ENCODE measurements around the gene ORC3. TPM values are rescaled to one million over a fixed set of nuclear protein-coding genes. Genes with fewer than 3 reads are reported as not detected.
"Not testable (repeated sequence)": the region's sequence is repeated elsewhere in the genome, so short reads cannot be mapped to it uniquely, and the experiment has no call there.

Gene ORC3
- total and polyA plus RNA-seq, 2 of the 4 experiments (the other 2 are of a cell fraction), result 22.3 to 30.6 TPM

DNA sequence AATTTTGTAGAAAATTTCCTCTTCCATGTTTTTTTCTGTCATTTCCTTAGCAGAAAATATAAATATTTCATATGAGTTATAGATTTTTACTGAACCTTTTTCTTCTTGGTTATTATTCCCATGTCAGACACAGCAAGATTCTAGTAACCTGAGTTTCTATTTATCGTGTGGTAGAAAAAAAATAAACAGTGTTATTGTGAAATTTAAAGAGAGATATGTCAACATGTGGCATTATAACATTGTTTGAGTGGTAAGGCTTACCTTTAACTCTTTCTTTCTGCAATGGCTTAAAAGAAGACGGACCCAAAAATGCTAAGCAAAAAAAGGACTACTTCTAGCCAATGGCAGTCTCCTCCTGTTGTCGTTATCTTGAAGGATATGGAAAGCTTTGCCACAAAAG is 18.9 kb downstream of the ORC3 start:
- no peak for ATAC-seq (ENCODE audit: low read depth)
- DNase-seq, result no peak
- intact Hi-C loops (cut with micrococcal nuclease), result no loop called here
- dilution Hi-C loops (cut with HindIII; ENCODE audit: low sequenced_read_pairs, unreplicated experiment), result no loop called here
- no peak overlapping the region for H2AK9ac ChIP-seq (replicated peaks; ENCODE audit: low read depth, low read length, poor library complexity)
- H4K5ac ChIP-seq (ENCODE audit: low read depth, low read length), result no peak overlapping the region
- ChIA-PET POLR2A (ENCODE audit: unreplicated experiment) (no interaction called here), CTCF (no interaction called here)
- H3K23ac ChIP-seq (ENCODE audit: low read depth, low read length), result no peak overlapping the region
- H2BK120ac ChIP-seq (ENCODE audit: low read depth, low read length), result no peak overlapping the region
- no peak overlapping the region for H4K91ac ChIP-seq (ENCODE audit: insufficient read depth, low read depth, low read length)
- BruUV-seq (replicated peaks), result no TSS peak
- no peaks in the 10 kb centered on the region for H3K79me1 ChIP-seq (ENCODE audit: low read depth in 1 of 2, low read length in 2 of 2)
- no peak for TF ChIP-seq RAD21 (IDR thresholded peaks at IDR 0.05; ENCODE audit: low read length)
- TF ChIP-seq FOS (IDR thresholded peaks at IDR 0.05; ENCODE audit: low read depth, low read length), result no peak
- H2BK20ac ChIP-seq (ENCODE audit: low read depth, low read length), result no peak overlapping the region
- H2AK5ac ChIP-seq (ENCODE audit: low read depth, low read length), result no peak overlapping the region
- H3K14ac ChIP-seq (replicated peaks; ENCODE audit: low read depth, low read length), result no peak overlapping the region
- no peak overlapping the region for H3K4ac ChIP-seq (ENCODE audit: low read depth, low read length)
- H3K9me3 ChIP-seq (ENCODE audit: control insufficient read depth, insufficient read depth, low read length), result no peaks in the 10 kb centered on the region
- peaks cover 22% of the 10 kb centered on the region for H3K36me3 ChIP-seq (ENCODE audit: control insufficient read depth, insufficient read depth, low read length)
- no peak overlapping the region for H3K4me2 ChIP-seq (ENCODE audit: low read depth, low read length)
- no peaks in the 10 kb centered on the region for H4K20me1 ChIP-seq (ENCODE audit: insufficient read depth, low read length)
- H3K56ac ChIP-seq (ENCODE audit: extremely low read depth, insufficient read depth, low read length), result no peak overlapping the region
- H2BK5ac ChIP-seq (ENCODE audit: low read depth, low read length, poor library complexity, severe bottlenecking), result no peak overlapping the region
- H3K27me3 ChIP-seq (ENCODE audit: control insufficient read depth, insufficient read depth, low read length), result no peaks in the 10 kb centered on the region
- no peak overlapping the region for H2AFZ ChIP-seq (replicated peaks; ENCODE audit: low read length, poor library complexity)
- H4K8ac ChIP-seq (ENCODE audit: low read depth in 2 of 2, low read length in 2 of 2), result no peak overlapping the region
- H3K4me3 ChIP-seq (ENCODE audit: insufficient read depth, low read depth, low read length), result no peak overlapping the region
- H3K18ac ChIP-seq (ENCODE audit: low read depth, low read length), result no peak overlapping the region
- WGBS, 2 experiments (ENCODE audit: extremely low coverage in 2 of 2, insufficient read length in 1 of 2), result no CpG with 5 or more reads among the region's 3 CpGs
- H3K4me1 ChIP-seq (ENCODE audit: control insufficient read depth, insufficient read depth, low read length), result no peaks in the 10 kb centered on the region
- no peak overlapping the region for H2BK15ac ChIP-seq (ENCODE audit: low read depth, low read length)
- no peak overlapping the region for H3K27ac ChIP-seq (ENCODE audit: insufficient read depth, low read length)
- H3K9ac ChIP-seq (ENCODE audit: low read depth, low read length), result no peak overlapping the region
- in situ Hi-C loops (cut with MboI; ENCODE audit: low sequenced_read_pairs), result no loop called here
- no peaks in the 10 kb centered on the region for H3K9me1 ChIP-seq (ENCODE audit: insufficient read depth, low read length)

DNA sequence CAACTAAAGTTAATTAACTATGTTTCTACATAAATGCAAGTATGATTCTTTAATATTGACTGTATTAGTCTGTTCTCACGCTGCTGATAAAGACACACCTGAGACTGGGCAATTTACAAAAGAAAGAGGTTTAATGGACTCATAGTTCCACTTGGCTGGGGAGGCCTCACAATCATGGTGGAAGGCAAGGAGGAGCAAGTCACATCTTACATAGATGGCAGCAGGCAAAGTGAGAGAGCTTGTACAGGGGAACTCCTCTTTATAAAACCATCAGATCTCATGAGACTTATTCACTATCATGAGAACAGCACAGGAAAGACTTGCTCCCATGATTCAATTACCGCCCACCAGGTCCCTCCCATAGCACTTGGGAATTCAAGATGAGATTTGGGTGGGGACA is 23.1 kb downstream of the ORC3 start:
- H2BK120ac ChIP-seq (ENCODE audit: low read depth, low read length); dilution Hi-C loops (cut with HindIII; ENCODE audit: low sequenced_read_pairs, unreplicated experiment); H4K91ac ChIP-seq (ENCODE audit: insufficient read depth, low read depth, low read length); H2AK9ac ChIP-seq (replicated peaks; ENCODE audit: low read depth, low read length, poor library complexity); H3K79me1 ChIP-seq (ENCODE audit: low read depth in 1 of 2, low read length in 2 of 2); H3K18ac ChIP-seq (ENCODE audit: low read depth, low read length); H3K56ac ChIP-seq (ENCODE audit: extremely low read depth, insufficient read depth, low read length); H4K8ac ChIP-seq (ENCODE audit: low read depth in 2 of 2, low read length in 2 of 2); H2BK15ac ChIP-seq (ENCODE audit: low read depth, low read length); H2BK20ac ChIP-seq (ENCODE audit: low read depth, low read length); H4K5ac ChIP-seq (ENCODE audit: low read depth, low read length); H2BK5ac ChIP-seq (ENCODE audit: low read depth, low read length, poor library complexity, severe bottlenecking); H3K4me2 ChIP-seq (ENCODE audit: low read depth, low read length); DNase-seq; H3K27me3 ChIP-seq (ENCODE audit: control insufficient read depth, insufficient read depth, low read length); H3K4me1 ChIP-seq (ENCODE audit: control insufficient read depth, insufficient read depth, low read length); H3K9ac ChIP-seq (ENCODE audit: low read depth, low read length); H3K23ac ChIP-seq (ENCODE audit: low read depth, low read length); H2AK5ac ChIP-seq (ENCODE audit: low read depth, low read length); H3K4me3 ChIP-seq (ENCODE audit: insufficient read depth, low read depth, low read length); H3K27ac ChIP-seq (ENCODE audit: insufficient read depth, low read length); H3K9me3 ChIP-seq (ENCODE audit: control insufficient read depth, insufficient read depth, low read length); H3K9me1 ChIP-seq (ENCODE audit: insufficient read depth, low read length); BruUV-seq (replicated peaks); H2AFZ ChIP-seq (replicated peaks; ENCODE audit: low read length, poor library complexity); CTCF ChIA-PET; in situ Hi-C loops (cut with MboI; ENCODE audit: low sequenced_read_pairs); intact Hi-C loops (cut with micrococcal nuclease); POLR2A ChIA-PET (ENCODE audit: unreplicated experiment); H3K14ac ChIP-seq (replicated peaks; ENCODE audit: low read depth, low read length); H4K20me1 ChIP-seq (ENCODE audit: insufficient read depth, low read length); H3K4ac ChIP-seq (ENCODE audit: low read depth, low read length); ATAC-seq (ENCODE audit: low read depth): not testable (repeated sequence)
- H3K36me3 ChIP-seq (ENCODE audit: control insufficient read depth, insufficient read depth, low read length), result peaks cover 20% of the 10 kb centered on the region
- WGBS, 2 experiments (ENCODE audit: extremely low coverage in 2 of 2, insufficient read length in 1 of 2), result no CpG with 5 or more reads among the region's 2 CpGs

Measured in IMR-90 (cell line).